ENCODE results near the gene SMCO3.

The SMCO3 gene

DNA sequence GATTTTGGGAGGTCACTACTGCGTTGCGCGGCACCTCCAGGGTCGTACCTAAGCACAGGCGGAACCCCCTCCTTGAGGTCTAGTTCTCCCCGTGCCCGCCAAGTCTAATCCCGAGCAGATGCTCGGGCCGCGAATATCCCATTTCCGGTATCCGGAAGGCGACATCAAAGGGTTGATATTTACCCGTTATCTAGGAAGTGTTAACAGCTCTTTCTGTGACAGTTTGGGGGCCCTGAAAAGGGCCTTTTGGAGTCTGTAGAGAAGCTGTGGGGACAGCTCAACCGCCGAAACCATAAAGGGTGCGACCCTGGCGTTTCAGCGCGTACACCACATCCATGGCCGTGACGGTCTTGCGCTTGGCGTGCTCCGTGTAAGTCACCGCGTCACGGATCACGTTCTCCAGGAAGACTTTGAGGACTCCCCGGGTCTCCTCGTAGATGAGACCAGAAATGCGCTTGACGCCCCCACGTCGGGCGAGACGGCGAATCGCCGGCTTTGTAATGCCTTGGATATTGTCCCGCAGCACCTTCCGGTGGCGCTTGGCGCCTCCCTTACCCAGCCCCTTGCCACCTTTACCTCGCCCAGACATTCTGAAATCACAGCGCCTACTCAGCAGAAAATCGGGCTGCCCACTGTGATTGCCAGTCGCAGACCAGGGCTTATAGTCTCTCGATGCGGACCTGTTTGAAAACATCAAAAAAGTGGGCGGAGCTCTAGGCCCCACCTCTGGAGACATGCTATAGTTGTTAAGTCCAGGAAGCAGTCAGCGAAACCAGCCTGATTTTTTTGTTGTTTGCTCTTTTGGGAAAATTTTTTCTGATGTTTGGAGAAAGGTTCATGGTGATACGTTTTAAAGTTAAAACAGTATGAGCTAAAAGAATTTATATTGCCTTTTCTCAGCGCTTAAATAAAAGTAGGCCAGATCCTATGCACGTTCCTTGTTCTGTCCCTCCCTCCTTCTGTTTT lies 43.2 kb downstream of the SMCO3 start (continued):
- TF ChIP-seq ZNF2 (tag by site-specific recombination; IDR thresholded peaks at IDR 0.05) (peak; percentile 79), REPIN1 (tag by site-specific recombination; IDR thresholded peaks at IDR 0.05; ENCODE audit: low read depth) (no peak), MEIS1 (CRISPR knock-in tag; IDR thresholded peaks at IDR 0.05; ENCODE audit: borderline replicate concordance) (no peak), ZNF624 (tag by site-specific recombination; IDR thresholded peaks at IDR 0.05) (no peak), ZNF747 (tag by site-specific recombination; IDR thresholded peaks at IDR 0.05) (no peak), ZNF132 (tag by site-specific recombination; IDR thresholded peaks at IDR 0.05; ENCODE audit: borderline replicate concordance) (no peak), ZNF600 (tag by site-specific recombination; IDR thresholded peaks at IDR 0.05) (no peak; the same call in 1 of the 2 replicates), ZNF175 (tag by site-specific recombination; IDR thresholded peaks at IDR 0.05) (no peak), WT1 (tag by site-specific recombination; IDR thresholded peaks at IDR 0.05) (no peak), ZNF664 (tag by site-specific recombination; IDR thresholded peaks at IDR 0.05) (no peak)
- TF ChIP-seq, protein P1, sequence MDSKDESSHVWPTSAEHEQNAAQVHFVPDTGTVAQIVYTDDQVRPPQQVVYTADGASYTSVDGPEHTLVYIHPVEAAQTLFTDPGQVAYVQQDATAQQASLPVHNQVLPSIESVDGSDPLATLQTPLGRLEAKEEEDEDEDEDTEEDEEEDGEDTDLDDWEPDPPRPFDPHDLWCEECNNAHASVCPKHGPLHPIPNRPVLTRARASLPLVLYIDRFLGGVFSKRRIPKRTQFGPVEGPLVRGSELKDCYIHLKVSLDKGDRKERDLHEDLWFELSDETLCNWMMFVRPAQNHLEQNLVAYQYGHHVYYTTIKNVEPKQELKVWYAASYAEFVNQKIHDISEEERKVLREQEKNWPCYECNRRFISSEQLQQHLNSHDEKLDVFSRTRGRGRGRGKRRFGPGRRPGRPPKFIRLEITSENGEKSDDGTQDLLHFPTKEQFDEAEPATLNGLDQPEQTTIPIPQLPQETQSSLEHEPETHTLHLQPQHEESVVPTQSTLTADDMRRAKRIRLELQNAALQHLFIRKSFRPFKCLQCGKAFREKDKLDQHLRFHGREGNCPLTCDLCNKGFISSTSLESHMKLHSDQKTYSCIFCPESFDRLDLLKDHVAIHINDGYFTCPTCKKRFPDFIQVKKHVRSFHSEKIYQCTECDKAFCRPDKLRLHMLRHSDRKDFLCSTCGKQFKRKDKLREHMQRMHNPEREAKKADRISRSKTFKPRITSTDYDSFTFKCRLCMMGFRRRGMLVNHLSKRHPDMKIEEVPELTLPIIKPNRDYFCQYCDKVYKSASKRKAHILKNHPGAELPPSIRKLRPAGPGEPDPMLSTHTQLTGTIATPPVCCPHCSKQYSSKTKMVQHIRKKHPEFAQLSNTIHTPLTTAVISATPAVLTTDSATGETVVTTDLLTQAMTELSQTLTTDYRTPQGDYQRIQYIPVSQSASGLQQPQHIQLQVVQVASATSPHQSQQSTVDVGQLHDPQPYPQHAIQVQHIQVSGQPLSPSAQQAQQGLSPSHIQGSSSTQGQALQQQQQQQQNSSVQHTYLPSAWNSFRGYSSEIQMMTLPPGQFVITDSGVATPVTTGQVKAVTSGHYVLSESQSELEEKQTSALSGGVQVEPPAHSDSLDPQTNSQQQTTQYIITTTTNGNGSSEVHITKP (tag by site-specific recombination; IDR thresholded peaks at IDR 0.05): peak; percentile 60
- TF ChIP-seq, protein P2, sequence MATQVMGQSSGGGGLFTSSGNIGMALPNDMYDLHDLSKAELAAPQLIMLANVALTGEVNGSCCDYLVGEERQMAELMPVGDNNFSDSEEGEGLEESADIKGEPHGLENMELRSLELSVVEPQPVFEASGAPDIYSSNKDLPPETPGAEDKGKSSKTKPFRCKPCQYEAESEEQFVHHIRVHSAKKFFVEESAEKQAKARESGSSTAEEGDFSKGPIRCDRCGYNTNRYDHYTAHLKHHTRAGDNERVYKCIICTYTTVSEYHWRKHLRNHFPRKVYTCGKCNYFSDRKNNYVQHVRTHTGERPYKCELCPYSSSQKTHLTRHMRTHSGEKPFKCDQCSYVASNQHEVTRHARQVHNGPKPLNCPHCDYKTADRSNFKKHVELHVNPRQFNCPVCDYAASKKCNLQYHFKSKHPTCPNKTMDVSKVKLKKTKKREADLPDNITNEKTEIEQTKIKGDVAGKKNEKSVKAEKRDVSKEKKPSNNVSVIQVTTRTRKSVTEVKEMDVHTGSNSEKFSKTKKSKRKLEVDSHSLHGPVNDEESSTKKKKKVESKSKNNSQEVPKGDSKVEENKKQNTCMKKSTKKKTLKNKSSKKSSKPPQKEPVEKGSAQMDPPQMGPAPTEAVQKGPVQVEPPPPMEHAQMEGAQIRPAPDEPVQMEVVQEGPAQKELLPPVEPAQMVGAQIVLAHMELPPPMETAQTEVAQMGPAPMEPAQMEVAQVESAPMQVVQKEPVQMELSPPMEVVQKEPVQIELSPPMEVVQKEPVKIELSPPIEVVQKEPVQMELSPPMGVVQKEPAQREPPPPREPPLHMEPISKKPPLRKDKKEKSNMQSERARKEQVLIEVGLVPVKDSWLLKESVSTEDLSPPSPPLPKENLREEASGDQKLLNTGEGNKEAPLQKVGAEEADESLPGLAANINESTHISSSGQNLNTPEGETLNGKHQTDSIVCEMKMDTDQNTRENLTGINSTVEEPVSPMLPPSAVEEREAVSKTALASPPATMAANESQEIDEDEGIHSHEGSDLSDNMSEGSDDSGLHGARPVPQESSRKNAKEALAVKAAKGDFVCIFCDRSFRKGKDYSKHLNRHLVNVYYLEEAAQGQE (tag by site-specific recombination; IDR thresholded peaks at IDR 0.05): 0 out of 2 replicates have a peak, but pooled peaks have one; percentile 11
- TF ChIP-seq, protein P3, sequence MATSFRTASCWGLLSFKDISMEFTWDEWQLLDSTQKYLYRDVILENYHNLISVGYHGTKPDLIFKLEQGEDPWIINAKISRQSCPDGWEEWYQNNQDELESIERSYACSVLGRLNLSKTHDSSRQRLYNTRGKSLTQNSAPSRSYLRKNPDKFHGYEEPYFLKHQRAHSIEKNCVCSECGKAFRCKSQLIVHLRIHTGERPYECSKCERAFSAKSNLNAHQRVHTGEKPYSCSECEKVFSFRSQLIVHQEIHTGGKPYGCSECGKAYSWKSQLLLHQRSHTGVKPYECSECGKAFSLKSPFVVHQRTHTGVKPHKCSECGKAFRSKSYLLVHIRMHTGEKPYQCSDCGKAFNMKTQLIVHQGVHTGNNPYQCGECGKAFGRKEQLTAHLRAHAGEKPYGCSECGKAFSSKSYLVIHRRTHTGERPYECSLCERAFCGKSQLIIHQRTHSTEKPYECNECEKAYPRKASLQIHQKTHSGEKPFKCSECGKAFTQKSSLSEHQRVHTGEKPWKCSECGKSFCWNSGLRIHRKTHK (tag by site-specific recombination; IDR thresholded peaks at IDR 0.05): no peak
- TF ChIP-seq, protein P4, sequence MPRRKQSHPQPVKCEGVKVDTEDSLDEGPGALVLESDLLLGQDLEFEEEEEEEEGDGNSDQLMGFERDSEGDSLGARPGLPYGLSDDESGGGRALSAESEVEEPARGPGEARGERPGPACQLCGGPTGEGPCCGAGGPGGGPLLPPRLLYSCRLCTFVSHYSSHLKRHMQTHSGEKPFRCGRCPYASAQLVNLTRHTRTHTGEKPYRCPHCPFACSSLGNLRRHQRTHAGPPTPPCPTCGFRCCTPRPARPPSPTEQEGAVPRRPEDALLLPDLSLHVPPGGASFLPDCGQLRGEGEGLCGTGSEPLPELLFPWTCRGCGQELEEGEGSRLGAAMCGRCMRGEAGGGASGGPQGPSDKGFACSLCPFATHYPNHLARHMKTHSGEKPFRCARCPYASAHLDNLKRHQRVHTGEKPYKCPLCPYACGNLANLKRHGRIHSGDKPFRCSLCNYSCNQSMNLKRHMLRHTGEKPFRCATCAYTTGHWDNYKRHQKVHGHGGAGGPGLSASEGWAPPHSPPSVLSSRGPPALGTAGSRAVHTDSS (tag by site-specific recombination; IDR thresholded peaks at IDR 0.05): no peak; the same call in none of the 2 replicates
- TF ChIP-seq, protein P5, sequence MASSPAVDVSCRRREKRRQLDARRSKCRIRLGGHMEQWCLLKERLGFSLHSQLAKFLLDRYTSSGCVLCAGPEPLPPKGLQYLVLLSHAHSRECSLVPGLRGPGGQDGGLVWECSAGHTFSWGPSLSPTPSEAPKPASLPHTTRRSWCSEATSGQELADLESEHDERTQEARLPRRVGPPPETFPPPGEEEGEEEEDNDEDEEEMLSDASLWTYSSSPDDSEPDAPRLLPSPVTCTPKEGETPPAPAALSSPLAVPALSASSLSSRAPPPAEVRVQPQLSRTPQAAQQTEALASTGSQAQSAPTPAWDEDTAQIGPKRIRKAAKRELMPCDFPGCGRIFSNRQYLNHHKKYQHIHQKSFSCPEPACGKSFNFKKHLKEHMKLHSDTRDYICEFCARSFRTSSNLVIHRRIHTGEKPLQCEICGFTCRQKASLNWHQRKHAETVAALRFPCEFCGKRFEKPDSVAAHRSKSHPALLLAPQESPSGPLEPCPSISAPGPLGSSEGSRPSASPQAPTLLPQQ (tag by site-specific recombination; IDR thresholded peaks at IDR 0.05): peak; percentile 61
- TF ChIP-seq, protein P6, sequence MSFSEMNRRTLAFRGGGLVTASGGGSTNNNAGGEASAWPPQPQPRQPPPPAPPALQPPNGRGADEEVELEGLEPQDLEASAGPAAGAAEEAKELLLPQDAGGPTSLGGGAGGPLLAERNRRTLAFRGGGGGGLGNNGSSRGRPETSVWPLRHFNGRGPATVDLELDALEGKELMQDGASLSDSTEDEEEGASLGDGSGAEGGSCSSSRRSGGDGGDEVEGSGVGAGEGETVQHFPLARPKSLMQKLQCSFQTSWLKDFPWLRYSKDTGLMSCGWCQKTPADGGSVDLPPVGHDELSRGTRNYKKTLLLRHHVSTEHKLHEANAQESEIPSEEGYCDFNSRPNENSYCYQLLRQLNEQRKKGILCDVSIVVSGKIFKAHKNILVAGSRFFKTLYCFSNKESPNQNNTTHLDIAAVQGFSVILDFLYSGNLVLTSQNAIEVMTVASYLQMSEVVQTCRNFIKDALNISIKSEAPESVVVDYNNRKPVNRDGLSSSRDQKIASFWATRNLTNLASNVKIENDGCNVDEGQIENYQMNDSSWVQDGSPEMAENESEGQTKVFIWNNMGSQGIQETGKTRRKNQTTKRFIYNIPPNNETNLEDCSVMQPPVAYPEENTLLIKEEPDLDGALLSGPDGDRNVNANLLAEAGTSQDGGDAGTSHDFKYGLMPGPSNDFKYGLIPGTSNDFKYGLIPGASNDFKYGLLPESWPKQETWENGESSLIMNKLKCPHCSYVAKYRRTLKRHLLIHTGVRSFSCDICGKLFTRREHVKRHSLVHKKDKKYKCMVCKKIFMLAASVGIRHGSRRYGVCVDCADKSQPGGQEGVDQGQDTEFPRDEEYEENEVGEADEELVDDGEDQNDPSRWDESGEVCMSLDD (tag by site-specific recombination; IDR thresholded peaks at IDR 0.05): no peak
- TF ChIP-seq, protein P7, sequence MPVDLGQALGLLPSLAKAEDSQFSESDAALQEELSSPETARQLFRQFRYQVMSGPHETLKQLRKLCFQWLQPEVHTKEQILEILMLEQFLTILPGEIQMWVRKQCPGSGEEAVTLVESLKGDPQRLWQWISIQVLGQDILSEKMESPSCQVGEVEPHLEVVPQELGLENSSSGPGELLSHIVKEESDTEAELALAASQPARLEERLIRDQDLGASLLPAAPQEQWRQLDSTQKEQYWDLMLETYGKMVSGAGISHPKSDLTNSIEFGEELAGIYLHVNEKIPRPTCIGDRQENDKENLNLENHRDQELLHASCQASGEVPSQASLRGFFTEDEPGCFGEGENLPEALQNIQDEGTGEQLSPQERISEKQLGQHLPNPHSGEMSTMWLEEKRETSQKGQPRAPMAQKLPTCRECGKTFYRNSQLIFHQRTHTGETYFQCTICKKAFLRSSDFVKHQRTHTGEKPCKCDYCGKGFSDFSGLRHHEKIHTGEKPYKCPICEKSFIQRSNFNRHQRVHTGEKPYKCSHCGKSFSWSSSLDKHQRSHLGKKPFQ (tag by site-specific recombination; IDR thresholded peaks at IDR 0.05): no peak
- TF ChIP-seq, protein P8, sequence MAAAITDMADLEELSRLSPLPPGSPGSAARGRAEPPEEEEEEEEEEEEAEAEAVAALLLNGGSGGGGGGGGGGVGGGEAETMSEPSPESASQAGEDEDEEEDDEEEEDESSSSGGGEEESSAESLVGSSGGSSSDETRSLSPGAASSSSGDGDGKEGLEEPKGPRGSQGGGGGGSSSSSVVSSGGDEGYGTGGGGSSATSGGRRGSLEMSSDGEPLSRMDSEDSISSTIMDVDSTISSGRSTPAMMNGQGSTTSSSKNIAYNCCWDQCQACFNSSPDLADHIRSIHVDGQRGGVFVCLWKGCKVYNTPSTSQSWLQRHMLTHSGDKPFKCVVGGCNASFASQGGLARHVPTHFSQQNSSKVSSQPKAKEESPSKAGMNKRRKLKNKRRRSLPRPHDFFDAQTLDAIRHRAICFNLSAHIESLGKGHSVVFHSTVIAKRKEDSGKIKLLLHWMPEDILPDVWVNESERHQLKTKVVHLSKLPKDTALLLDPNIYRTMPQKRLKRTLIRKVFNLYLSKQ (tag by site-specific recombination; IDR thresholded peaks at IDR 0.05; ENCODE audit: borderline replicate concordance): no peak

All from HEK293 (cell line).